Heart right ventricle (tissue), 16 donors: Measurements from ENCODE around the gene IGSF21. TPM values are rescaled to one million over a fixed set of nuclear protein-coding genes. Genes with fewer than 3 reads are reported as not detected.

Source experiments
- ATAC-seq, 8 donors: fragments of 200-7000 bp; cut with Tn5 transposase; one replicate each; pipeline ENCODE4 v1.9.1; 2020; ENCODE audit warnings: mild to moderate bottlenecking in 8 of 8, moderate library complexity in 8 of 8, moderate number of reproducible peaks in 1 of 8
- DNase-seq, 2 donors: peaks; one replicate each; pipeline ENCODE4 v3.0.0-alpha.2; 2020
- H3K27ac ChIP-seq, 10 donors: fragments of 200-600 bp; sonication (generic) in 2 of 10; one replicate each; pipeline versions ENCODE4 v1.5.0 to v1.8.0; 2020 to 2022; ENCODE audit warnings: mild to moderate bottlenecking in 3 of 10
- H3K27me3 ChIP-seq, 7 donors: fragments of 200-600 bp; one replicate each; pipeline ENCODE4 v1.8.0; 2021 to 2022; ENCODE audit warnings: mild to moderate bottlenecking in 2 of 7
- H3K36me3 ChIP-seq, 9 donors: fragments of 200-600 bp; sonication (generic) in 1 of 9; one replicate each; pipeline versions ENCODE4 v1.5.0 to v1.8.0; 2020 to 2022; ENCODE audit warnings: mild to moderate bottlenecking in 2 of 9
- H3K4me1 ChIP-seq, 9 donors: fragments of 200-600 bp; sonication (generic) in 1 of 9; one replicate each; pipeline versions ENCODE4 v1.5.0 to v1.8.0; 2020 to 2022; ENCODE audit warnings: mild to moderate bottlenecking in 4 of 9
- H3K4me3 ChIP-seq, 10 donors: fragments of 200-600 bp; sonication (generic) in 2 of 10; one replicate each; pipeline versions ENCODE4 v1.5.0 to v1.8.0; 2020 to 2022; ENCODE audit warnings: mild to moderate bottlenecking in 7 of 10, moderate library complexity in 2 of 10
- H3K9me3 ChIP-seq, 11 donors: fragments of 200-600 bp in 10 of 11; sonication (generic) in 2 of 11; one replicate each; pipeline versions ENCODE4 v1.5.0 to v1.8.0; 2013 to 2022; ENCODE audit warnings: mild to moderate bottlenecking in 2 of 11, control low read depth in 1 of 11, moderate library complexity in 1 of 11
- WGBS, 2 donors: extraction: QIAGEN DNeasy Blood & Tissue Kit; methylation state at CpG; one replicate each; pipeline ENCODE4 v1.1.7; 2013; ENCODE audit warnings: inconsistent platforms in 1 of 2; 5-methylcytosine and 5-hydroxymethylcytosine counted together
- intact Hi-C, 10 donors: fragments of 100-400 bp; cut with DNase I; formaldehyde crosslinking; loops; one replicate each; pipeline versions ENCODE4 v1.11.1 to v1.14.2; 2022
- polyA plus RNA-seq, 2 donors: library from polyadenylated mRNA; stranded (reverse); fragments of 200-250 nt; gene quantifications; one replicate each; pipeline ENCODE4 v1.2.3, GENCODE V29; 2013
- total RNA-seq, 10 donors: library from RNA; stranded (reverse); fragmentation: NEBNext Ultra II Directional in 3 of 10; extraction: Animal tissue kit (Norgen Biotek cat#: 25700) in 3 of 10; gene quantifications; one replicate each; pipeline versions ENCODE4 v1.2.1 to v1.2.4, GENCODE V29; 2021 to 2023
- TF ChIP-seq, protein P1 (sequence below), 9 donors: fragments of 200-600 bp; sonication (generic) in 2 of 9; IDR thresholded peaks; one replicate each; pipeline versions ENCODE4 v1.5.0 to v1.8.0; 2021 to 2022; ENCODE audit warnings: antibody characterized with exemption in 9 of 9, mild to moderate bottlenecking in 5 of 9, moderate library complexity in 1 of 9
- donor health status: Arrhythmogenic right ventricular cardiomyopathy.
- donor health status: ischemic (EF 13 %, LVEDD 7.1; RV severe dilation, severe dysfunction).
- donor health status: healthy with polysubstance abuse.
- donor health status: DM: no; HTN: yes; CAD: no.
- donor health status: DM: no; HTN: no; CAD: no.
- donor health status: ischemic (EF 25% LVEDD 6.9; RV normal size, moderate dysfunction).
- donor health status: ischemic (EF 25% LVEDD 5.7; RV mildly dilated, moderate dysfunction).
- donor health status: healthy.
- donor health status: DM: yes; HTN: yes; CAD: no.
- donor health status: Ischemic cardiomyopathy.
- donor health status: ischemic (EF 35%, LVEDD 5.7; RV mildly dilated, moderate dysfunction).
- donor health status: nonischemic (EF 11% LVEDD 7.7; RV severe dilation, severe dysfunction).
- donor health status: DM: yes; HTN: yes; CAD: no.
- donor health status: PGD.
- donor health status: ischemic (EF 29% LVEDD 5.4; RV normal size, mild dysfunction).
- donor health status: nonischemic (EF 23%, LVEDD 6.1; RV moderate dilation, normal function).

IGSF21 gene
- total and polyA plus RNA-seq, 12 donors, result 0.13 to 1.6 (median 0.51) TPM; not detected in 1

DNA sequence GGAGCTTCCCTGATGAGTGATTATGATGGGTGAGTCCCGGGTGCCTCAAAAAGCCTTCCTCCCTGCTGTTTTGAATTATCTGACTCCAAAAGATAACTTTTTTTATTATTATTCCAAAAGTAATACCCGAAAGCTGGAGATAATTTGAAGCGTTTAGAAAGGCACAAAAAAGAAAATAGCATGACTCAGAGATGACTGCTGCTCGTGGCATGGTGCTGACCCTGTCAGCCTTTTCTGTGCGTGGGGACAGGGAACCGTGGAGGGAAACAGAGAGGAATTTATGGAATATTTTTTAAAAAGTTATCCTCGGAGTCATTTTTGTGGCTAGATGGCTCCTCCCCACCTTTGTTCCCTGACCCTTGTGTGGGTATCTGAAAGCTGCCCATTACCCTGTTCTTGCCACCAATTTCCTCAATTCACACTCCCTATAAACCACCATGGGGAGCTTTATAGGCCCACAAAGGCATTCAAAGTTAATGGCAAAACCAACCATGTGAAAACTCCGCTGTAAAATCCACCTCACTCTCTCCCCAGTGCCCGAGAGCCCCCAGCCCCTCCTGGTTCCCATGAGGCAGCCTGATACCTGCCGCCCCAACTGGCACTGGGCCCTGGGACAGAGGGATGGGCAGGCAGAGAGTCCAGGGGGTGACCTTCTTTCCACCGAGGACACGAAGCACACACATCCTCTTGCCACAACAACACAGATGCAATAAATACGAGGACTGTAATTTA lies 37.5 kb downstream of the IGSF21 start:
- peaks cover 0 to 52% (median 3%) of the 10 kb centered on the region in 7 donors for H3K27me3 ChIP-seq
- no peak overlapping the region for H3K27ac ChIP-seq
- 61 to 66% methylated on average over 13 of the region's 13 CpGs for WGBS, 2 donors
- no peaks in the 10 kb centered on the region for H3K4me1 ChIP-seq
- no peaks in the 10 kb centered on the region for H3K36me3 ChIP-seq
- ATAC-seq (no peak), DNase-seq (no peak)
- intact Hi-C loops, result no loop called here
- no peak overlapping the region for H3K4me3 ChIP-seq
- TF ChIP-seq, protein P1, sequence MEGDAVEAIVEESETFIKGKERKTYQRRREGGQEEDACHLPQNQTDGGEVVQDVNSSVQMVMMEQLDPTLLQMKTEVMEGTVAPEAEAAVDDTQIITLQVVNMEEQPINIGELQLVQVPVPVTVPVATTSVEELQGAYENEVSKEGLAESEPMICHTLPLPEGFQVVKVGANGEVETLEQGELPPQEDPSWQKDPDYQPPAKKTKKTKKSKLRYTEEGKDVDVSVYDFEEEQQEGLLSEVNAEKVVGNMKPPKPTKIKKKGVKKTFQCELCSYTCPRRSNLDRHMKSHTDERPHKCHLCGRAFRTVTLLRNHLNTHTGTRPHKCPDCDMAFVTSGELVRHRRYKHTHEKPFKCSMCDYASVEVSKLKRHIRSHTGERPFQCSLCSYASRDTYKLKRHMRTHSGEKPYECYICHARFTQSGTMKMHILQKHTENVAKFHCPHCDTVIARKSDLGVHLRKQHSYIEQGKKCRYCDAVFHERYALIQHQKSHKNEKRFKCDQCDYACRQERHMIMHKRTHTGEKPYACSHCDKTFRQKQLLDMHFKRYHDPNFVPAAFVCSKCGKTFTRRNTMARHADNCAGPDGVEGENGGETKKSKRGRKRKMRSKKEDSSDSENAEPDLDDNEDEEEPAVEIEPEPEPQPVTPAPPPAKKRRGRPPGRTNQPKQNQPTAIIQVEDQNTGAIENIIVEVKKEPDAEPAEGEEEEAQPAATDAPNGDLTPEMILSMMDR (IDR thresholded peaks at IDR 0.05), result no peak
- H3K9me3 ChIP-seq, result no peaks in the 10 kb centered on the region

- peak in 4 of 8 donors; percentile 17 to 71 (median 38) for ATAC-seq
- TF ChIP-seq, protein P1 (IDR thresholded peaks at IDR 0.05), result no peak
- peak in 1 of 2 donors; percentile 31 for DNase-seq
- Histone ChIP-seq H3K4me3 (no peak overlapping the region), H3K9me3 (no peaks in the 10 kb centered on the region), H3K27me3 (peaks cover 0 to 42% (median 0%) of the 10 kb centered on the region in 7 donors), H3K36me3 (no peaks in the 10 kb centered on the region), H3K4me1 (no peaks in the 10 kb centered on the region), H3K27ac (no peak overlapping the region)
- intact Hi-C loops, result no loop called here
- WGBS, 2 donors, result 52 to 57% methylated on average over 8 of the region's 8 CpGs
Observed at GRCh38 chr1:18145851-18146618, 38.4 kb downstream of the IGSF21 start.

GRCh38 chr1:18146886-18147285 lies 39.3 kb downstream of the IGSF21 start:
- TF ChIP-seq, protein P1 (IDR thresholded peaks at IDR 0.05), result no peak
- Histone ChIP-seq H3K27me3 (peaks cover 0 to 44% (median 0%) of the 10 kb centered on the region in 7 donors), H3K4me1 (no peaks in the 10 kb centered on the region), H3K36me3 (no peaks in the 10 kb centered on the region), H3K4me3 (no peak overlapping the region), H3K9me3 (no peaks in the 10 kb centered on the region), H3K27ac (no peak overlapping the region)
- intact Hi-C loops, result no loop called here
- 73 to 80% methylated on average over 10 of the region's 10 CpGs for WGBS, 2 donors
- no peak for DNase-seq
- no peak for ATAC-seq

GRCh38 chr1:18147672-18148071 lies 40.1 kb downstream of the IGSF21 start:
- TF ChIP-seq, protein P1 (IDR thresholded peaks at IDR 0.05), result no peak
- H3K4me3 ChIP-seq, result no peak overlapping the region
- H3K9me3 ChIP-seq, result no peaks in the 10 kb centered on the region
- no peak for ATAC-seq
- 73 to 78% methylated on average over 4 of the region's 4 CpGs for WGBS, 2 donors
- H3K36me3 ChIP-seq, result no peaks in the 10 kb centered on the region
- no peak overlapping the region for H3K27ac ChIP-seq
- H3K4me1 ChIP-seq, result no peaks in the 10 kb centered on the region
- DNase-seq, result no peak
- intact Hi-C loops, result no loop called here
- H3K27me3 ChIP-seq, result peaks cover 0 to 49% (median 2%) of the 10 kb centered on the region in 7 donors
